ENCODE data around the gene TBX21. TPM values are rescaled to one million over a fixed set of nuclear protein-coding genes. Genes with fewer than 3 reads are reported as not detected.
A peak's percentile ranks its signal among the peaks of the same experiment; 100 is the strongest.

Gene TBX21
- total RNA-seq, 1 donor from 2014 or later: not detected

DNA sequence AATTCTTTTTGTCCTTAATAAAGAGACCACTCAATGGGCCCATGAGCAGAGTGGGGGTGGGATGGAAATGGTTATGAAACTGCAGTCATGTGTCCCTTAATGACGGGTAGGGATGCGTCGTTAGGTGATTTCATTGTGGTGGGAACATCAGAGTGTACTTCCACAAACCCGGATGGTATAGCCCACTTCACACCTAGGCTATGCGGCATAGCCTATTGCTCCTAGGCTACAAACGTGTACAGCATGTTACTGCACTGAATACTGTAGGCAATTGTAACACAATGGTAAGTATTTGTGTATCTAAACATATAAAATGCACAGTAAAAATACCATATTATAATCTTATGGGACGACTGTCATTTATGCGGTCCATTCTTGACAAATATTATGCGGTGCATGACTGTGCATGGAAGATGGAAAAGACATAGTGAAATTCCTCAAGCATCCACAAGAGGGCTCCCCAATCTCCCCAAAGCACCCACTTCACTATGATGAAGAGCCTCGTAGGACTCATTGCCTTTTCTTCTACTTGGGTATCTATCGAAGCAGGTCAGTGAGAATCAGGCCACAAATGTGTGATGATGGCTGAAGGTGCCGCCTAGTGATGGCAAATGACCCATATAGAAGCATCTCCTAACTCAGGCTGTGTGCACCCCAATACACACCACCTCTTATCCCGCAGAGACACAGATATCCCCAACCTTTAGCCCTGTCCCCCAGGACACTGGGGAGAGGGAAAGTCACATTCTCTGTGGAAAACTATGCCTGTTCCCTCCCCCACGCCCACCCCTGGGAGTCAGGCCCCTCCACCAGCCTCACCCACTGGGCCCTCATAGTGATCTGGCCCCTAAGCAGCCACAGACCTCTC lies 43.5 kb downstream of the TBX21 start:
- TF ChIP-seq, protein P1, sequence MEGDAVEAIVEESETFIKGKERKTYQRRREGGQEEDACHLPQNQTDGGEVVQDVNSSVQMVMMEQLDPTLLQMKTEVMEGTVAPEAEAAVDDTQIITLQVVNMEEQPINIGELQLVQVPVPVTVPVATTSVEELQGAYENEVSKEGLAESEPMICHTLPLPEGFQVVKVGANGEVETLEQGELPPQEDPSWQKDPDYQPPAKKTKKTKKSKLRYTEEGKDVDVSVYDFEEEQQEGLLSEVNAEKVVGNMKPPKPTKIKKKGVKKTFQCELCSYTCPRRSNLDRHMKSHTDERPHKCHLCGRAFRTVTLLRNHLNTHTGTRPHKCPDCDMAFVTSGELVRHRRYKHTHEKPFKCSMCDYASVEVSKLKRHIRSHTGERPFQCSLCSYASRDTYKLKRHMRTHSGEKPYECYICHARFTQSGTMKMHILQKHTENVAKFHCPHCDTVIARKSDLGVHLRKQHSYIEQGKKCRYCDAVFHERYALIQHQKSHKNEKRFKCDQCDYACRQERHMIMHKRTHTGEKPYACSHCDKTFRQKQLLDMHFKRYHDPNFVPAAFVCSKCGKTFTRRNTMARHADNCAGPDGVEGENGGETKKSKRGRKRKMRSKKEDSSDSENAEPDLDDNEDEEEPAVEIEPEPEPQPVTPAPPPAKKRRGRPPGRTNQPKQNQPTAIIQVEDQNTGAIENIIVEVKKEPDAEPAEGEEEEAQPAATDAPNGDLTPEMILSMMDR (conservative IDR thresholded peaks at IDR 0.05): peak; percentile 76

DNA sequence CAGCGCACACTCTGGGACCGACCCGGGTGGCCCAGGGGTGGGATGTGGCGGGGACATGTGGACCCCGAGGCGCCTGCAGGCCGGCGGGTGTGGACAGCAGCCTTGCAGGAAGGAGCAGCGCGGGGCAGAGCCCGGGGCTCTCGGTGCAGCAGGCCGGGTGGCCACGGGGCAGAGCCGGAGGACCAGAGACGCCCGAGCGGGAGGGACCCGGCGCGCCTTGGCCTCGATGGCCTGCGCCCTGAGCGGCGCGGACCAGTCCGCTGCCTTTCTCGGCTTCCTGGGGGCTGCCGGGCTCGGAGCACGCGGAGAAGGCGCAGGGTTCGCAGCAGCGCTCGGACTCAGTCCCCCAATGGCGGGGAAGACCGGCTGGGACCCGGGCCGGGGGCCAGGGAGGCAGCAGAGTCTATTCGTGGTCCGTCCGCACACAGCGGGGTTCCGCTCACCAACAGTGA lies 45.2 kb downstream of the TBX21 start:
- no peak overlapping the region for H3K27ac Mint-ChIP-seq (ENCODE audit: unreplicated experiment)
- no peaks in the 10 kb centered on the region for H3K36me3 Mint-ChIP-seq (ENCODE audit: low read depth)
- H3K4me1 Mint-ChIP-seq: no peaks in the 10 kb centered on the region
- TF ChIP-seq, protein P1 (conservative IDR thresholded peaks at IDR 0.05): no peak
- DNase-seq (ENCODE audit: low read depth, low spot score): no peak
- peaks cover 72% of the 10 kb centered on the region for H3K27me3 Mint-ChIP-seq (ENCODE audit: low read depth)
- H3K4me3 Mint-ChIP-seq: no peak overlapping the region
- H3K9me3 Mint-ChIP-seq: no peaks in the 10 kb centered on the region

More for the DNA sequence above, 43.5 kb downstream of the TBX21 start:
- H3K4me3 Mint-ChIP-seq: no peak overlapping the region
- no peaks in the 10 kb centered on the region for H3K36me3 Mint-ChIP-seq (ENCODE audit: low read depth)
- no peak overlapping the region for H3K27ac Mint-ChIP-seq (ENCODE audit: unreplicated experiment)
- H3K27me3 Mint-ChIP-seq (ENCODE audit: low read depth): peaks cover 63% of the 10 kb centered on the region
- H3K9me3 Mint-ChIP-seq: peaks cover 2% of the 10 kb centered on the region
- DNase-seq (ENCODE audit: low read depth, low spot score): peak; percentile 20
- H3K4me1 Mint-ChIP-seq: no peaks in the 10 kb centered on the region

DNA sequence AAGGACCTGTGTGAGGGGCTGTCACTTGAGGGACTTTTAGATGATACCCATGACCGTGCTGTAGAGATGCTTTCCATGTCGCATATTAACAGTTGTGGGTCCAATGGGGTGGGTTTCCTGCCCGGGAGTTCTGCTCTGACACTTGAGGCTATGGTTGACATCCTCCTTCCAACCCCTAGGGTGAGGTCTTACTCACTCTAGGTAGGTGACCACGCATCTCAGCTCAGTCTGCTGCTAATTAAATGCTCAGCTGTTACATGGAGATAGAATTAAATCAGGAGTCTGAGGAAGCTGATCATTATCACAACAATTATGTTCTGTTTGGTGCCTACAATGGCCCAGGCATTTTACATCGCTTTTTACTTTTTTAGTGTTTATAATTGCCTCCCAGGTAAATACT lies 48.4 kb downstream of the TBX21 start:
- TF ChIP-seq, protein P1 (conservative IDR thresholded peaks at IDR 0.05): no peak
- Mint-ChIP-seq H3K27ac (ENCODE audit: unreplicated experiment) (no peak overlapping the region), H3K36me3 (ENCODE audit: low read depth) (no peaks in the 10 kb centered on the region)

DNA sequence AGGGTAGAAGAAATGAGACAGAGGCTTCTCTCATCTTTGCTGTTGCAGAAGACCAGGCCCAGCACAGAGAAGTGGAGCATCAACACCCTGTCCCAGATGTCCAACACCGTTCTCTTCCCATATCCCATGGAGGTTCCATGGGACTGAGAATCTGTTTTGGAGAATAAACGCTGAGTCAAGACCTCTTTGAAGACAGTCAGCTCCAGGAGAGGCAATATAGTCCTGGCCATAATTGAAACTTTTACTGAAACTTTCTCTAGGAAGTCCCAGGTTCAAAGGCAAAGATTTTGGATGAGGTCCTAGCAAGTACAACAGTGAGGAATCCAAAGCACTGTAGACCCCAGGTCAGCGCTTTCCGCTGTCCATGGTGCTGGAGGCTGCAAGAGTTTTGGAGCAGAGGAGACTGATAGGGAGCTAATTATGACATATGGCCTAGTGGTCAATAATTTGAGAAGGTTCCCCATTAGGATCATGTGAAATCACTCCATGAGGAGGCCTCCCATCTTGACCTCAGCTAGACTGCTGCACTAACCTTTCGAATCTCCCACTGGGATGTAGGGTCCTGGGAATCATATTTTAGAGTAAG lies 52.6 kb downstream of the TBX21 start:
- Mint-ChIP-seq H3K4me1 (peaks cover 11% of the 10 kb centered on the region), H3K9me3 (no peaks in the 10 kb centered on the region), H3K36me3 (ENCODE audit: low read depth) (no peaks in the 10 kb centered on the region), H3K27ac (ENCODE audit: unreplicated experiment) (no peak overlapping the region), H3K27me3 (ENCODE audit: low read depth) (peaks cover 97% of the 10 kb centered on the region), H3K4me3 (peak overlapping the region; percentile 44)
- TF ChIP-seq, protein P1 (conservative IDR thresholded peaks at IDR 0.05): no peak
- DNase-seq (ENCODE audit: low read depth, low spot score): peak; percentile 65

More for the DNA sequence above, 48.4 kb downstream of the TBX21 start:
- H3K4me3 Mint-ChIP-seq: no peak overlapping the region
- H3K4me1 Mint-ChIP-seq: no peaks in the 10 kb centered on the region
- peaks cover 71% of the 10 kb centered on the region for H3K27me3 Mint-ChIP-seq (ENCODE audit: low read depth)
- no peak for DNase-seq (ENCODE audit: low read depth, low spot score)
- no peaks in the 10 kb centered on the region for H3K9me3 Mint-ChIP-seq

- Mint-ChIP-seq H3K4me3 (peak overlapping the region; percentile 51), H3K36me3 (ENCODE audit: low read depth) (no peaks in the 10 kb centered on the region), H3K4me1 (peaks cover 14% of the 10 kb centered on the region), H3K27ac (ENCODE audit: unreplicated experiment) (no peak overlapping the region), H3K27me3 (ENCODE audit: low read depth) (peaks cover 99% of the 10 kb centered on the region), H3K9me3 (no peaks in the 10 kb centered on the region)
- TF ChIP-seq, protein P1 (conservative IDR thresholded peaks at IDR 0.05): peak; percentile 63
- peak; percentile 55 for DNase-seq (ENCODE audit: low read depth, low spot score)
Observed at GRCh38 chr17:47789611-47790561, 56.9 kb downstream of the TBX21 start.

Measured in neural crest cell (in vitro differentiated cells).